GM18868 (cell line): Measurements from ENCODE around the gene FMN1.

Experiments
- ATAC-seq: cut with Tn5 transposase; IDR thresholded peaks from one replicate; pipeline ENCODE4 v1.9.1; 2021; ENCODE audit warnings: mild to moderate bottlenecking, moderate library complexity; ENCODE audit not compliant: unreplicated experiment

Gene FMN1

GRCh38 chr15:32946210-32946609, 248.3 kb downstream of the FMN1 start:
- ATAC-seq: no peak

- ATAC-seq: no peak
These were observed 250.1 kb downstream of the FMN1 start for GRCh38 chr15:32944431-32944830.

GRCh38 chr15:32943711-32944110, 250.8 kb downstream of the FMN1 start:
- ATAC-seq: no peak

GRCh38 chr15:32942401-32942841, 252.1 kb downstream of the FMN1 start:
- no peak for ATAC-seq

GRCh38 chr15:32941823-32942222, 252.7 kb downstream of the FMN1 start:
- ATAC-seq: no peak

GRCh38 chr15:32936976-32937375, 257.5 kb downstream of the FMN1 start:
- ATAC-seq: no peak

GRCh38 chr15:32936283-32936918, 258.1 kb downstream of the FMN1 start:
- ATAC-seq: no peak

DNA sequence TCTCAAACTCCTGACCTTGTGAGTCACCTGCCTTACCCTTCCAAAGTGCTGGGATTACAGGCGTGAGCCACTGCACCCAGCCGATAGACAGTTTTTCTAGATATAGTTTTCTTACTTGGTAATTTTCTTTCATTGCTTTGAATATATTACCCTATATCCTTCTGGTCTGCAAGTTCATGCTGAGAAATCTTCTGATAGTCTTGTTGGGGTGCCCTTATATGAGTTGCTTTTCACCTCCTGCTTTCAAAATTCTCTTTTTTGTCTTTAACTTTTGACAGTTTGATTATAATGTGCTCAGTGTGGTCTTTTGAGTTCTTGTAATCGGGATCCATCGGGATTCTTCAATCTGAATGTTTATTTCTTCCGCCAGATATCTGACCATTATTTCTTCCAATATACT, 259.4 kb downstream of the FMN1 start:
- ATAC-seq: no peak

GRCh38 chr15:32933236-32933635, 261.3 kb downstream of the FMN1 start:
- ATAC-seq: no peak

- ATAC-seq: no peak
These were observed 265.6 kb downstream of the FMN1 start for GRCh38 chr15:32928876-32929275.

DNA sequence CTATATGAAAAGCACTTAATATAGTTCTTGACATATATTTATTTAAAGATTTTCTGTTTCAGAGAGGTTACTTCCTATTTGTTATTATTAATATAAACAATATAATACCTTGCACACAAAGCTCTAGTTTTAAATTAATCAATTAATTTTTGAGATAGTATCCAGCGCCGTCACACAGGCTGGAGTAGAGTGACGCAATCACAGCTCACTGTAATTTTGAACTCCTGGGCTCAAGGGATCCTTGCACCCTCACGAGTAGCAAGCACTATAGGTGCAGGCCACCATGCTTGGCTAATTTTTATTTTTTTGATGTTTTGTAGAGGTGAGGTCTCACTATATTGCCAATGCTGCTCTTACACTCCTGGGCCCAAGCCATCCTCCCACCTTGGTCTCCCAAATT, 267.4 kb downstream of the FMN1 start:
- ATAC-seq: no peak

- no peak for ATAC-seq
These were observed 271.3 kb downstream of the FMN1 start for GRCh38 chr15:32923176-32923575.

GRCh38 chr15:32922541-32922940, 272.0 kb downstream of the FMN1 start:
- no peak for ATAC-seq

DNA sequence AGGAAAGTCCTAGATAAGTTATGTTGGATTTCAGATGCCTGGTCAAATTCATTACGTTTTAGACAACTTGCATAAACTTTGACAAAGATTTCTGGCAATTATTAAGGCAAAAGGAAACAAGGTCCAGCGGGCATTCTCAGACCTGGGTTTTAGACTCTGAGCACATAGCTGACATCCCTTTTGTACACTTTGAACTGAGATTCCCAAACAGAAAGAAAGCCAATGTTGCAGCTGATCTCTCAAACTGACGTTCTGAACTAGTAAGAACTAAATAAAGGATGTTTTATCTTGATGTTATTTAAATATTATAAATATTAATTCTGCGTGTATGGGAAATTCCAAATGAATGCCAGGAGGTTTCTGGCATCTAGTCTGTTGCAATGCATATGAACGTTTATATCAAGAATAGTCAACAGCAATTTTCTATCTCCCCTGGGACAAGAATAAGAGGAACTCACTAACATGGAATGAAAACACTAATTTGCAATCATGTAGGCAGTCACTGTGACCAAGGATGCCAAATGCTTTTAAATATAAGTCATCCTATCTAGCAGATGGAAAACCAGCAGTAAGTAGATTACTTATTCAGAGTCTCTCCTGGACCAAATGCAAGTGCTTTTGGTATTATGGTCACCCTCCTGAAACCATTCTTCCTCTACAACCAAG, 274.6 kb downstream of the FMN1 start:
- no peak for ATAC-seq

DNA sequence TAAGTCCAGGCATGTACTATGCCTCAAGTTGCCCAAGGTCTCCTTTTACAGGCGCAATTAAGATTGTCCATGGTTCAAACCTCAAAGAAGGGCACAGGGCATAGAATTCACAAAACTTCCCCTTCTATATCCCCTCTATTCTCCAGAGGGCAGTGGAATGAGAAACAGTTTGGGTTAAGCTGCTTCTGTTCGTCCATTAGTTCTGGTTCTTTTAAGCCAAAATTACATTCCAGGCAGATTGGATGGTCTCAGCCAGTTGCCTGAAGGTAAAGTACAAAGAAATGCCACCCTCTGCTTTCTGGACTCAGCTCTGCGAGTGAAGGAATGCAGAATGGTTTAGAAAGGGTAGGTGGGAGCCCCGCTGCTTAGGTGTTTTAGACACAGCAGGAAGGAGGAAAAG, 276.0 kb downstream of the FMN1 start:
- ATAC-seq: no peak

- no peak for ATAC-seq
These were observed 283.7 kb downstream of the FMN1 start for GRCh38 chr15:32910839-32911238.

- no peak for ATAC-seq
These were observed 285.1 kb downstream of the FMN1 start for GRCh38 chr15:32909431-32909830.

DNA sequence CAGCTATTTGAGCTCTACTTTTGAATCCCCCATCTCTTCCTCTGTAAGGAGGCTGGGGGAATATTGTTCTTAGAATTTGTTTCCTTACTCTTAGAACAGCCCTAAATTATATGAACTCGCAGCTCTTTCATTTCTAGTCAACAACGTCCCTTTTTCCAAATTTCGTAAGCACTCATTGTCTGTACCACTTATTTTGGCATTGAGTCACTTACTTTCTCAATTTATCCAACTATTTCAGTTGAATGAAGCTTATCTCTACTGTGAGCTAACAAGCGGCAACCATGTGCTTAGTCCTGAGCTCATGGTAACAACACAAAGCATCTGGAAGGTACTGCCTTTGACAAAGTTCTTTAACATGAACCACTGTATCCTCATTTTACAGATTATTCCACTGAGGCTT, 285.6 kb downstream of the FMN1 start:
- ATAC-seq: peak; percentile 31

GRCh38 chr15:32908135-32908801, 286.2 kb downstream of the FMN1 start:
- ATAC-seq: peak; percentile 82

- ATAC-seq: no peak
These were observed 289.0 kb downstream of the FMN1 start for GRCh38 chr15:32905481-32905880.

DNA sequence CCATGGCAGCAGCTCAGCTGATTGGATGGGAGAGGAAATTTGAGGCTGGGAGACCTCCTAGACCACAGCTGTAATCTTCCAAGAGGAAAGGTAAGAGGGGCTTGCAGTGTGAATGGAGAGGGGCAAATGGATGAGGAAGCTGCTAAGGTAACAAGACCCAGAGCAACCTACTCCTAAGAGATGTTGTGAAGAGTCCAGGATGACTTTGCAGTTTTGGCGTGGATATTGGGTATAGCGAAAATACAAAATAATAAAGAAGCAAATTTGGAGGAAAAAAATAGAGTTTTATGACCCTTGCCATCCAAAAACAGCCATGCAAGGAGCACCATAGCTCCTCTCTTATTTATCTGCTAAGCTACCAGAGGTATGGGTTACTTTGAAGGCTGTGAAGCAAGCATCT, 290.1 kb downstream of the FMN1 start:
- no peak for ATAC-seq

- ATAC-seq: no peak
These were observed 290.8 kb downstream of the FMN1 start for GRCh38 chr15:32903591-32904290.
